ENCODE results near the gene GOSR2. TPM values are rescaled to one million over a fixed set of nuclear protein-coding genes. Genes with fewer than 3 reads are reported as not detected.

GOSR2 gene
- total RNA-seq, 1 experiment from 2014 or later = 34.5 TPM

DNA sequence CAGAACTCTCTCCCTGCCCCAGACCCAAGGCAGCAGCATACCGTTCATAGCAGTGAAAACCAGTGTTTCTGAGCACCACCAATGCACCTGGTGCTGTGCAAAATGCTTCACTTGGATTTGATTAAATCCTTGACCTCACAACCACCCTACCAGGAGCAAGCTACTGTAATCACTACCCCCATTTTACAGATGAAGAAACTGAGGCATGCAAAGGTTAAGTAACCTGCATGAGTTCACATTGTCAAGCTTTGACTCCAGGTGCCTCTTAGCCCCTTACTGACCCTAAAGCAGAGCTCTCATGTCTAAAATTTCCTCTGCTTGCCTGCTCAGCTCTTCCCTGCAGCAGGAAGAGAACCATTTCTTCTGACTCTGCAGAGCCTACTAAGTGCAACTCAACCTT, 34.2 kb upstream of the GOSR2 start:
- no peak overlapping the region for H3K27ac ChIP-seq
- CTCF ChIA-PET = no interaction called here
- TF ChIP-seq EZH2 (IDR thresholded peaks at IDR 0.05; ENCODE audit: low read depth) = no peak
- TF ChIP-seq, protein P1, sequence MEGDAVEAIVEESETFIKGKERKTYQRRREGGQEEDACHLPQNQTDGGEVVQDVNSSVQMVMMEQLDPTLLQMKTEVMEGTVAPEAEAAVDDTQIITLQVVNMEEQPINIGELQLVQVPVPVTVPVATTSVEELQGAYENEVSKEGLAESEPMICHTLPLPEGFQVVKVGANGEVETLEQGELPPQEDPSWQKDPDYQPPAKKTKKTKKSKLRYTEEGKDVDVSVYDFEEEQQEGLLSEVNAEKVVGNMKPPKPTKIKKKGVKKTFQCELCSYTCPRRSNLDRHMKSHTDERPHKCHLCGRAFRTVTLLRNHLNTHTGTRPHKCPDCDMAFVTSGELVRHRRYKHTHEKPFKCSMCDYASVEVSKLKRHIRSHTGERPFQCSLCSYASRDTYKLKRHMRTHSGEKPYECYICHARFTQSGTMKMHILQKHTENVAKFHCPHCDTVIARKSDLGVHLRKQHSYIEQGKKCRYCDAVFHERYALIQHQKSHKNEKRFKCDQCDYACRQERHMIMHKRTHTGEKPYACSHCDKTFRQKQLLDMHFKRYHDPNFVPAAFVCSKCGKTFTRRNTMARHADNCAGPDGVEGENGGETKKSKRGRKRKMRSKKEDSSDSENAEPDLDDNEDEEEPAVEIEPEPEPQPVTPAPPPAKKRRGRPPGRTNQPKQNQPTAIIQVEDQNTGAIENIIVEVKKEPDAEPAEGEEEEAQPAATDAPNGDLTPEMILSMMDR (conservative IDR thresholded peaks at IDR 0.05) = no peak
- no peak overlapping the region for H2AFZ ChIP-seq
- no peaks in the 10 kb centered on the region for H3K9me2 ChIP-seq (ENCODE audit: insufficient read depth)
- H3K9me3 ChIP-seq (ENCODE audit: insufficient read depth, low read depth) = no peaks in the 10 kb centered on the region
- H4K20me1 ChIP-seq (ENCODE audit: insufficient read depth) = no peaks in the 10 kb centered on the region
- no TSS peak for BruUV-seq (replicated peaks)
- peaks cover 97% of the 10 kb centered on the region for H3K27me3 ChIP-seq (ENCODE audit: insufficient read depth, low read depth)
- no peaks in the 10 kb centered on the region for H3F3A ChIP-seq (ENCODE audit: insufficient read depth, low read depth)
- POLR2A ChIA-PET (ENCODE audit: unreplicated experiment) = no interaction called here
- H3K79me2 ChIP-seq (ENCODE audit: low read depth) = no peaks in the 10 kb centered on the region
- H3K4me3 ChIP-seq = no peak overlapping the region
- no peaks in the 10 kb centered on the region for H3K36me3 ChIP-seq (ENCODE audit: low read depth)
- intact Hi-C loops (cut with micrococcal nuclease; ENCODE audit: unreplicated experiment) = no loop called here
- H3K4me2 ChIP-seq = no peak overlapping the region
- DNase-seq = no peak
- H3K4me1 ChIP-seq (replicated peaks; ENCODE audit: insufficient read depth) = no peaks in the 10 kb centered on the region

DNA sequence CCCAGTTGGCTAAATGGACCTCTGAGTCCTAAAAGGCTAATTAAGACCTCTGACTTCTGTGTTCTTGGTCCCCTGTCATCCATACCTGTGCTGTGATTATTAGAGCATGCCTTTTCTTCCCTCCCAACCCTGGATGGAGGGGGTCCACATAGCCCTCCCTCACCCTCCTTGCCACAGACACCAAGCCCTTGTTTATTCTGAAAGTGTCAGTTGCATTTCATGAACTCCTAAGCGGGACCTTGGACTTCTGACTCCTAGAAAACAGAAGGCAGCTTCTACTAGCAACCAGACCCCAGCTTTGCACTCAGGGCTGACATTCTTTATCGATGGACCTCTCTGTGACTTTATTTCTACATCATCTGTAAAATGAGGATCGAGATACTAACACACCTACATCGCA, 33.4 kb upstream of the GOSR2 start:
- Histone ChIP-seq H3K27me3 (ENCODE audit: insufficient read depth, low read depth) (peaks cover 98% of the 10 kb centered on the region), H3K27ac (no peak overlapping the region), H3K4me1 (replicated peaks; ENCODE audit: insufficient read depth) (no peaks in the 10 kb centered on the region), H2AFZ (no peak overlapping the region), H3K9me3 (ENCODE audit: insufficient read depth, low read depth) (no peaks in the 10 kb centered on the region), H3F3A (ENCODE audit: insufficient read depth, low read depth) (no peaks in the 10 kb centered on the region), H3K9me2 (ENCODE audit: insufficient read depth) (no peaks in the 10 kb centered on the region), H3K4me3 (no peak overlapping the region), H4K20me1 (ENCODE audit: insufficient read depth) (no peaks in the 10 kb centered on the region), H3K79me2 (ENCODE audit: low read depth) (no peaks in the 10 kb centered on the region), H3K4me2 (no peak overlapping the region), H3K36me3 (ENCODE audit: low read depth) (no peaks in the 10 kb centered on the region)
- no peak for DNase-seq
- intact Hi-C loops (cut with micrococcal nuclease; ENCODE audit: unreplicated experiment) = no loop called here
- POLR2A ChIA-PET (ENCODE audit: unreplicated experiment) = no interaction called here
- BruUV-seq (replicated peaks) = no TSS peak
- TF ChIP-seq EZH2 (IDR thresholded peaks at IDR 0.05; ENCODE audit: low read depth) = no peak
- TF ChIP-seq, protein P1 (conservative IDR thresholded peaks at IDR 0.05) = no peak
- CTCF ChIA-PET = no interaction called here

DNA sequence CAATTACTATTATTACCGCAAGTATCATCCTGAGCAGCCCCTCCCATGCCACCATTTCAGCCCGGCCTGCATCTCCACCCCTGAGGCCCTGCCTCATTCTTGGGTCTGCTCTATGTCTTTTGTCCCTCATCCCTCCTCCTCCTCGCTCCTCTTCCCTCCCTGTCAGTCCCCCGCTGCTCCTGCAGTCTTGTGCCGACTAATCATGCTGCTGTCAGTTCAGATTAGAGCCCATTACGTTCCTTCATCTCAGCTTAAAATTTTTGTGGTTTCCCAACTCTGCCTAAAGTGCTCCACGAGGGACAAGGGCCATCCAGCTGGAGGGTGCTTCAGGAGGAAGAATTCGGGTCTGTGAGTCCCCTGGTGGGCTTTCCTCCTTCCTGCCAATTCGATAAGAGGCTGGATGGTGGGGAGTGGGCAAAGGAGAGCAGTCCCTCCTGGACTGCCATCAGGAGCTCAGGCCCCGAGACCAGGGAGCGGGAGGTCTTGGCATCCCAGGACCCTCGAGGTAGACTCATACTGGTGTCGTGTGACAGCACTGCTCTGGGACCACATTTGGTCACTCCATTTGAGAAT, 32.9 kb upstream of the GOSR2 start:
- POLR2A ChIA-PET (ENCODE audit: unreplicated experiment) = no interaction called here
- TF ChIP-seq, protein P1 (conservative IDR thresholded peaks at IDR 0.05) = no peak
- TF ChIP-seq EZH2 (IDR thresholded peaks at IDR 0.05; ENCODE audit: low read depth) = no peak

More for the DNA sequence above, 32.9 kb upstream of the GOSR2 start:
- Histone ChIP-seq H3K27me3 (ENCODE audit: insufficient read depth, low read depth) (peaks cover 98% of the 10 kb centered on the region), H2AFZ (no peak overlapping the region), H3K27ac (no peak overlapping the region), H3F3A (ENCODE audit: insufficient read depth, low read depth) (no peaks in the 10 kb centered on the region), H3K79me2 (ENCODE audit: low read depth) (no peaks in the 10 kb centered on the region), H3K36me3 (ENCODE audit: low read depth) (no peaks in the 10 kb centered on the region), H3K9me3 (ENCODE audit: insufficient read depth, low read depth) (no peaks in the 10 kb centered on the region), H3K9me2 (ENCODE audit: insufficient read depth) (no peaks in the 10 kb centered on the region), H4K20me1 (ENCODE audit: insufficient read depth) (no peaks in the 10 kb centered on the region), H3K4me2 (no peak overlapping the region), H3K4me1 (replicated peaks; ENCODE audit: insufficient read depth) (no peaks in the 10 kb centered on the region), H3K4me3 (no peak overlapping the region)
- intact Hi-C loops (cut with micrococcal nuclease; ENCODE audit: unreplicated experiment) = no loop called here
- CTCF ChIA-PET = no interaction called here
- no peak for DNase-seq
- BruUV-seq (replicated peaks) = no TSS peak
